GM04503 (cell line): ENCODE measurements around the gene TNS4.

Experiments used
- DNase-seq: peaks from one replicate; pipeline ENCODE4 v3.0.0-alpha.2; 2012; ENCODE audit warnings: low read depth

Gene TNS4

GRCh38 chr17:40437095-40437732 is 64.2 kb downstream of the TNS4 start:
- DNase-seq = no peak

GRCh38 chr17:40436636-40437035 is 64.8 kb downstream of the TNS4 start:
- DNase-seq = no peak

GRCh38 chr17:40433551-40434415 is 67.6 kb downstream of the TNS4 start:
- no peak for DNase-seq

- DNase-seq = no peak
These were observed 68.4 kb downstream of the TNS4 start for GRCh38 chr17:40432864-40433528.

GRCh38 chr17:40431231-40431602 is 70.2 kb downstream of the TNS4 start:
- DNase-seq = no peak

GRCh38 chr17:40430272-40431230 is 70.9 kb downstream of the TNS4 start:
- DNase-seq = no peak

GRCh38 chr17:40427002-40427491 is 74.4 kb downstream of the TNS4 start:
- no peak for DNase-seq
